Natural killer cell (primary cell): ENCODE results near the gene RETREG1. TPM values are rescaled to one million over a fixed set of nuclear protein-coding genes. Genes with fewer than 3 reads are reported as not detected.
A peak's percentile ranks its signal among the peaks of the same experiment; 100 is the strongest.

ENCODE experiments used
- ATAC-seq, 3 donors: fragments of 150-1000 bp in 2 of 3; fragments of 200-7000 bp in 1 of 3; cut with Tn5 transposase; 1 replicate in 1 of 3; 2 replicates in 2 of 3; pipeline ENCODE4 v1.10.0; 2021; ENCODE audit warnings: mild to moderate bottlenecking in 2 of 3, moderate library complexity in 2 of 3
- DNase-seq, 2 donors: peaks; one replicate each; pipeline versions ENCODE4 v3.0.0 to v3.0.0-alpha.2; 2013 to 2021; ENCODE audit warnings: mixed read lengths in 1 of 2
- H3K27ac ChIP-seq: one replicate; pipeline ENCODE4 v1.5.1; 2013; ENCODE audit warnings: mild to moderate bottlenecking, low read length
- H3K27me3 ChIP-seq: one replicate; pipeline ENCODE4 v1.6.1; 2013; ENCODE audit warnings: low read length; ENCODE audit not compliant: control insufficient read depth, insufficient read depth
- H3K36me3 ChIP-seq: one replicate; pipeline ENCODE4 v1.6.1; 2013; ENCODE audit warnings: low read length; ENCODE audit not compliant: control insufficient read depth, insufficient read depth
- H3K4me1 ChIP-seq: one replicate; pipeline ENCODE4 v1.6.1; 2013; ENCODE audit warnings: low read length; ENCODE audit not compliant: control insufficient read depth, insufficient read depth
- H3K4me3 ChIP-seq: one replicate; pipeline ENCODE4 v1.5.1; 2013; ENCODE audit warnings: low read length
- H3K9me3 ChIP-seq: one replicate; pipeline ENCODE4 v1.6.1; 2013; ENCODE audit warnings: low read length; ENCODE audit not compliant: control insufficient read depth, insufficient read depth
- H3K27ac Mint-ChIP-seq, 2 donors: one replicate each; pipeline ENCODE4 v1.8.0; 2022; ENCODE audit warnings: mild to moderate bottlenecking in 2 of 2, mixed read lengths in 2 of 2, moderate library complexity in 1 of 2
- H3K27me3 Mint-ChIP-seq, 2 donors: one replicate each; pipeline ENCODE4 v1.8.0; 2022; ENCODE audit warnings: low read depth in 2 of 2, mixed read lengths in 2 of 2
- H3K36me3 Mint-ChIP-seq: one replicate; pipeline ENCODE4 v1.8.0; 2022; ENCODE audit warnings: mixed read lengths
- H3K4me1 Mint-ChIP-seq, 2 donors: one replicate each; pipeline ENCODE4 v1.8.0; 2022; ENCODE audit warnings: mixed read lengths in 2 of 2
- H3K4me3 Mint-ChIP-seq: one replicate; pipeline ENCODE4 v1.8.0; 2022; ENCODE audit warnings: mild to moderate bottlenecking, moderate library complexity, mixed read lengths
- H3K9me3 Mint-ChIP-seq, 2 donors: one replicate each; pipeline ENCODE4 v1.8.0; 2022; ENCODE audit warnings: mixed read lengths in 2 of 2
- WGBS: methylation state at CpG from one replicate; pipeline ENCODE4 v1.1.7; 2013; ENCODE audit warnings: missing lambda C conversion rate; ENCODE audit not compliant: insufficient coverage; 5-methylcytosine and 5-hydroxymethylcytosine counted together
- intact Hi-C: fragments of 100-400 bp; cut with micrococcal nuclease; formaldehyde crosslinking; loops from one replicate; pipeline ENCODE4 v1.14.2; 2022
- total RNA-seq, 4 donors: library from RNA; stranded (reverse); fragments of 120-200 nt in 1 of 4; gene quantifications; one replicate each; pipeline versions ENCODE4 v1.2.3 to v1.2.4, GENCODE V29; 2013 to 2022
- TF ChIP-seq, protein P1 (sequence below): fragments of 200-600 bp; IDR thresholded peaks from one replicate; pipeline ENCODE4 v1.8.0; 2022; ENCODE audit warnings: antibody characterized with exemption

RETREG1 gene
- total RNA-seq, 3 donors from 2014 or later (not counting 1 experiment from before 2014, with no cell fraction given) = 2.1 to 4.5 (median 3.3) TPM

GRCh38 chr5:16456103-16456832 is 160.5 kb downstream of the RETREG1 start:
- no peaks in the 10 kb centered on the region for H3K9me3 ChIP-seq
- Mint-ChIP-seq H3K27ac (peak overlapping the region; percentile 88 to 96), H3K27me3 (no peaks in the 10 kb centered on the region), H3K4me3 (peak overlapping the region; percentile 62), H3K36me3 (peaks cover 34% of the 10 kb centered on the region), H3K9me3 (no peaks in the 10 kb centered on the region), H3K4me1 (peaks cover 67 to 69% of the 10 kb centered on the region in 2 donors)
- ATAC-seq (peak; percentile 82 to 91 (median 82)), DNase-seq (peak; percentile 42 to 83)
- H3K36me3 ChIP-seq = peaks cover 82% of the 10 kb centered on the region
- WGBS = 36% methylated on average over 4 of the region's 4 CpGs
- intact Hi-C loops = loop anchor here (5.0 kb wide), 1 partner anchor 1349 kb away; no protein-coding TSS in a partner anchor
- H3K4me3 ChIP-seq = no peak overlapping the region
- TF ChIP-seq, protein P1, sequence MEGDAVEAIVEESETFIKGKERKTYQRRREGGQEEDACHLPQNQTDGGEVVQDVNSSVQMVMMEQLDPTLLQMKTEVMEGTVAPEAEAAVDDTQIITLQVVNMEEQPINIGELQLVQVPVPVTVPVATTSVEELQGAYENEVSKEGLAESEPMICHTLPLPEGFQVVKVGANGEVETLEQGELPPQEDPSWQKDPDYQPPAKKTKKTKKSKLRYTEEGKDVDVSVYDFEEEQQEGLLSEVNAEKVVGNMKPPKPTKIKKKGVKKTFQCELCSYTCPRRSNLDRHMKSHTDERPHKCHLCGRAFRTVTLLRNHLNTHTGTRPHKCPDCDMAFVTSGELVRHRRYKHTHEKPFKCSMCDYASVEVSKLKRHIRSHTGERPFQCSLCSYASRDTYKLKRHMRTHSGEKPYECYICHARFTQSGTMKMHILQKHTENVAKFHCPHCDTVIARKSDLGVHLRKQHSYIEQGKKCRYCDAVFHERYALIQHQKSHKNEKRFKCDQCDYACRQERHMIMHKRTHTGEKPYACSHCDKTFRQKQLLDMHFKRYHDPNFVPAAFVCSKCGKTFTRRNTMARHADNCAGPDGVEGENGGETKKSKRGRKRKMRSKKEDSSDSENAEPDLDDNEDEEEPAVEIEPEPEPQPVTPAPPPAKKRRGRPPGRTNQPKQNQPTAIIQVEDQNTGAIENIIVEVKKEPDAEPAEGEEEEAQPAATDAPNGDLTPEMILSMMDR = peak; percentile 79
- H3K27me3 ChIP-seq = no peaks in the 10 kb centered on the region
- peaks cover 6% of the 10 kb centered on the region for H3K4me1 ChIP-seq
- peak overlapping the region; percentile 2 for H3K27ac ChIP-seq

- Mint-ChIP-seq H3K27ac (peak overlapping the region; percentile 88 to 96), H3K4me1 (peaks cover 61 to 63% of the 10 kb centered on the region in 2 donors), H3K9me3 (no peaks in the 10 kb centered on the region), H3K4me3 (peak overlapping the region; percentile 62), H3K27me3 (no peaks in the 10 kb centered on the region), H3K36me3 (peaks cover 29% of the 10 kb centered on the region)
- no peak for DNase-seq
- peaks cover 6% of the 10 kb centered on the region for H3K4me1 ChIP-seq
- no peak overlapping the region for H3K4me3 ChIP-seq
- intact Hi-C loops = loop anchor here (5.0 kb wide), 1 partner anchor 1348 kb away; no protein-coding TSS in a partner anchor
- H3K27me3 ChIP-seq = no peaks in the 10 kb centered on the region
- peaks cover 83% of the 10 kb centered on the region for H3K36me3 ChIP-seq
- ATAC-seq = peak in 1 of 3 donors; percentile 8
- TF ChIP-seq, protein P1 = no peak
- peak overlapping the region; percentile 2 for H3K27ac ChIP-seq
- no peaks in the 10 kb centered on the region for H3K9me3 ChIP-seq
- WGBS = 80% methylated on average over 5 of the region's 5 CpGs
Measured at GRCh38 chr5:16455668-16456067, 161.1 kb downstream of the RETREG1 start.

DNA sequence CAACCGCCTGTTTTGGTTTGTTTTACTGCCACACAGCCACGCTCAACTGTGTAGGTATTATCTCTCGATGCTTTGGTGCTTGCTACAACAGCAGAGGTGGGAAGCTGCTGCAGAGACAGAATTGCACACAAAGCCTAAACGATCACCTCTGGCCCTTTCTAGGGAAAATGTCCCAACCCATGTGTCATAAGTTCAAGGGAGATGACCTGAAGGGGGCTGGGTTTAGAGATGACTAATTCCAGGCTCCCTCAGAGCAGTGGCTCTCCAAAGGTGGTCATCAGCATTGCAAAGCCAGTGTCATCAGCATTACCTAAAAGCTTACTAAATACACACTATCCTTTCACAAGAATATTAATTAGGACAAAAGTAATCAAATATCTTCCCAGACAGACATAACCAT is 162.1 kb downstream of the RETREG1 start:
- Mint-ChIP-seq H3K4me3 (no peak overlapping the region), H3K27me3 (no peaks in the 10 kb centered on the region), H3K36me3 (peaks cover 28% of the 10 kb centered on the region), H3K27ac (peak overlapping the region; percentile 88 to 96), H3K9me3 (no peaks in the 10 kb centered on the region), H3K4me1 (peaks cover 51 to 54% of the 10 kb centered on the region in 2 donors)
- H3K36me3 ChIP-seq = peaks cover 83% of the 10 kb centered on the region
- no peaks in the 10 kb centered on the region for H3K27me3 ChIP-seq
- DNase-seq (no peak), ATAC-seq (no peak)
- no peak overlapping the region for H3K27ac ChIP-seq
- no peaks in the 10 kb centered on the region for H3K9me3 ChIP-seq
- WGBS = 97% methylated on average over 4 of the region's 4 CpGs
- H3K4me3 ChIP-seq = no peak overlapping the region
- TF ChIP-seq, protein P1 = no peak
- peaks cover 6% of the 10 kb centered on the region for H3K4me1 ChIP-seq
- intact Hi-C loops = loop anchor here (5.0 kb wide), 1 partner anchor 1347 kb away; no protein-coding TSS in a partner anchor
